GM13976 (cell line): ENCODE measurements around the gene IER2.

Source experiments
- DNase-seq: peaks from one replicate; pipeline ENCODE4 v3.0.0; 2012; ENCODE audit warnings: low spot score
- CTCF ChIP-seq: IDR thresholded peaks from 2 replicates; pipeline ENCODE4 v1.5.1; 2012; ENCODE audit warnings: borderline replicate concordance, mild to moderate bottlenecking; ENCODE audit not compliant: insufficient read depth; ENCODE audit errors: extremely low read depth, missing control alignments, control extremely low read depth
- in situ Hi-C: fragments of 300-500 bp; cut with MboI; formaldehyde crosslinking; loops from one replicate; pipeline ENCODE4 v1.12.0; 2022; ENCODE audit warnings: low sequenced_read_pairs, mixed read lengths, inconsistent platforms; ENCODE audit not compliant: unreplicated experiment

Gene IER2

GRCh38 chr19:13152974-13153568 lies 2.9 kb downstream of the IER2 start:
- DNase-seq: peak; percentile 92
- TF ChIP-seq CTCF: peak; percentile 44
- in situ Hi-C loops: no loop called here

- no peak for DNase-seq
- in situ Hi-C loops: no loop called here
- TF ChIP-seq CTCF: peak; percentile 14
Measured at GRCh38 chr19:13153569-13154240, 3.5 kb downstream of the IER2 start.

- TF ChIP-seq CTCF: no peak
- peak; percentile 67 for DNase-seq
- in situ Hi-C loops: no loop called here
Measured at GRCh38 chr19:13154241-13154778, 4.1 kb downstream of the IER2 start.

GRCh38 chr19:13154911-13155471 lies 4.8 kb downstream of the IER2 start:
- TF ChIP-seq CTCF: peak; percentile 21
- DNase-seq: peak; percentile 69
- in situ Hi-C loops: no loop called here

GRCh38 chr19:13155472-13156359 lies 5.5 kb downstream of the IER2 start:
- no peak for TF ChIP-seq CTCF
- in situ Hi-C loops: no loop called here
- DNase-seq: peak; percentile 74

- no peak for TF ChIP-seq CTCF
- in situ Hi-C loops: no loop called here
- no peak for DNase-seq
Measured at GRCh38 chr19:13159713-13160112, 9.5 kb downstream of the IER2 start.
